OCI-LY3 (cell line): ENCODE results near the gene USP21.

ENCODE experiments used
- H2AFZ ChIP-seq: fragments of 200-600, 300-600 bp; shearing (Covaris generic); 2 replicates; pipeline ENCODE4 v1.6.0; 2014; ENCODE audit warnings: antibody characterized with exemption, low read depth, low read length
- H3K27ac ChIP-seq: fragments of 200-600, 300-600 bp; sonication (generic); 2 replicates; pipeline ENCODE4 v1.5.1; 2014; ENCODE audit warnings: mild to moderate bottlenecking, low read length, moderate library complexity, mixed read lengths
- H3K27me3 ChIP-seq: fragments of 200-600, 300-600 bp; sonication (generic); 2 replicates; pipeline ENCODE4 v1.6.1; 2014; ENCODE audit warnings: low read depth, low read length, mixed read lengths
- H3K36me3 ChIP-seq: fragments of 200-600, 300-600 bp; sonication (generic); replicated peaks from 2 replicates; pipeline ENCODE3; 2014; ENCODE audit warnings: low read depth, low read length, mixed read lengths
- H3K4me1 ChIP-seq: fragments of 300-600, 200-600 bp; sonication (generic); 2 replicates; pipeline ENCODE4 v1.6.1; 2014; ENCODE audit warnings: low read length, mixed read lengths
- H3K4me2 ChIP-seq: fragments of 200-600, 300-600 bp; sonication (generic); 2 replicates; pipeline ENCODE4 v1.6.1; 2014; ENCODE audit warnings: low read length, mixed read lengths
- H3K4me3 ChIP-seq: fragments of 300-600, 200-600 bp; sonication (generic); 2 replicates; pipeline ENCODE4 v1.5.1; 2014; ENCODE audit warnings: antibody characterized with exemption, mild to moderate bottlenecking, low read length, moderate library complexity
- H3K79me2 ChIP-seq: fragments of 300-600, 200-600 bp; shearing (Covaris generic); 2 replicates; pipeline ENCODE4 v1.6.1; 2014; ENCODE audit warnings: mild to moderate bottlenecking, low read length, mixed read lengths
- H3K9ac ChIP-seq: fragments of 300-600, 200-600 bp; shearing (Covaris generic); 2 replicates; pipeline ENCODE4 v1.6.0; 2014; ENCODE audit warnings: mild to moderate bottlenecking, low read length, moderate library complexity
- H3K9me3 ChIP-seq: fragments of 200-600, 300-600 bp; shearing (Covaris generic); 2 replicates; pipeline ENCODE4 v1.6.1; 2014; ENCODE audit warnings: low read length, mixed read lengths; ENCODE audit not compliant: insufficient read depth
- H4K20me1 ChIP-seq: fragments of 200-600, 300-600 bp; sonication (generic); 2 replicates; pipeline ENCODE4 v1.6.1; 2016; ENCODE audit warnings: low read length, mixed read lengths; ENCODE audit not compliant: insufficient read depth
- EZH2phosphoT487 ChIP-seq: fragments of 200-600 bp; shearing (Covaris generic); IDR thresholded peaks from 2 replicates; pipeline ENCODE4 v1.6.1; 2018; ENCODE audit warnings: antibody characterized with exemption, mixed run types, low read depth
- TF ChIP-seq, protein P1 (sequence below): fragments of 200-600, 300-600 bp; sonication (generic); IDR thresholded peaks from 2 replicates; pipeline ENCODE4 v1.5.1; 2014; ENCODE audit warnings: antibody characterized with exemption, low read length, low read depth

USP21 gene

DNA sequence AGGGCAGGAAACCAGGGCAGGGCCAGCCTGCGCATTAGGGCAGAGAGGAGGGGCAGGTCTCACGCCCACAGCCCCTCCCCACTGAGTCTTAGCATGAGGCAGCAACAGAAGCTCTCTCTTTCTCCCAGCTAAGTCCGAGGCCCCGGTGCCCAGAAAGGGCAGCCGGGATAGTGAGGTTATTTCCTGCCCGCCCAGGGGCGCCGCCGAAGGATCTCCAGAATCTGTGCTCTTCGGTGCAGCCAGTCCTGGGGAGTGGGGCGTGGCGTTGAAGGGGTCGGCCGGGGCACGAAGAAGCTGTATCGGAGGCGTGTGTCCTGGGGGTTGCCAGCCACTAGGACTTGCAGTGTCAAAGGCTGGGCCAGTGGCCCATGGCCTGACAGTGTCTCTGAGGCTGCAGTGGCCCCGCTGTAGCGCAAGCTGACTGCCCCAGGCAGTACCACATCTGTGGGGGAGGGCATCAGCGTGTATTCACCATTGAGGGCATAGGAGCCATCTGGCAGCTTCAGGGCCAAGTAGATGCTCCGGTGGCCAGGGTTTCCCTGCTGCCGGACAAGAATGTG lies 31.7 kb downstream of the USP21 start:
- H3K9ac ChIP-seq, result no peak overlapping the region
- H3K4me3 ChIP-seq, result no peak overlapping the region
- no peaks in the 10 kb centered on the region for H3K27me3 ChIP-seq
- H3K4me2 ChIP-seq, result no peak overlapping the region
- H2AFZ ChIP-seq, result no peak overlapping the region
- no peaks in the 10 kb centered on the region for H3K36me3 ChIP-seq
- H3K9me3 ChIP-seq, result no peaks in the 10 kb centered on the region
- TF ChIP-seq, protein P1, sequence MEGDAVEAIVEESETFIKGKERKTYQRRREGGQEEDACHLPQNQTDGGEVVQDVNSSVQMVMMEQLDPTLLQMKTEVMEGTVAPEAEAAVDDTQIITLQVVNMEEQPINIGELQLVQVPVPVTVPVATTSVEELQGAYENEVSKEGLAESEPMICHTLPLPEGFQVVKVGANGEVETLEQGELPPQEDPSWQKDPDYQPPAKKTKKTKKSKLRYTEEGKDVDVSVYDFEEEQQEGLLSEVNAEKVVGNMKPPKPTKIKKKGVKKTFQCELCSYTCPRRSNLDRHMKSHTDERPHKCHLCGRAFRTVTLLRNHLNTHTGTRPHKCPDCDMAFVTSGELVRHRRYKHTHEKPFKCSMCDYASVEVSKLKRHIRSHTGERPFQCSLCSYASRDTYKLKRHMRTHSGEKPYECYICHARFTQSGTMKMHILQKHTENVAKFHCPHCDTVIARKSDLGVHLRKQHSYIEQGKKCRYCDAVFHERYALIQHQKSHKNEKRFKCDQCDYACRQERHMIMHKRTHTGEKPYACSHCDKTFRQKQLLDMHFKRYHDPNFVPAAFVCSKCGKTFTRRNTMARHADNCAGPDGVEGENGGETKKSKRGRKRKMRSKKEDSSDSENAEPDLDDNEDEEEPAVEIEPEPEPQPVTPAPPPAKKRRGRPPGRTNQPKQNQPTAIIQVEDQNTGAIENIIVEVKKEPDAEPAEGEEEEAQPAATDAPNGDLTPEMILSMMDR, result no peak
- TF ChIP-seq EZH2phosphoT487, result no peak
- no peaks in the 10 kb centered on the region for H4K20me1 ChIP-seq
- H3K4me1 ChIP-seq, result peaks cover 45% of the 10 kb centered on the region
- H3K79me2 ChIP-seq, result no peaks in the 10 kb centered on the region
- no peak overlapping the region for H3K27ac ChIP-seq

DNA sequence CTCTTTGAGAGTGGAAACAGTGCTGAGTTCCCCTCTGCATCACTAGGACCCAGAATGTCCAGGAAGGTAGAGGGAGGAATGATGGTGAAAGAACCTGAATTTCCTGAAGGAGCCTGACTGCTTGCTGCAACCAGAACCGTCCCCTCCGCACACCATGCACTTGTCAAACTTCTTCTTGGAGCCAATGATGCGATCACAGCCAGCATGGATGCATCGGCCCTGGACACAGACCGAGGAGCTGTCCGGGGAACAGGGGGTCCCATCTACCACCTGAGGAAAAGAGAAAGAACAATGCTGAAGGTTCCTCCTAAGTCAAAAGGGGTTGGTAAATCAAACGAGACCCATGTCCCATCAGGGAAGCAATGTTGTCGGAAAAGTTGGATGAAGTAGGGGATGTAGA lies 32.7 kb downstream of the USP21 start:
- H4K20me1 ChIP-seq, result no peaks in the 10 kb centered on the region
- no peaks in the 10 kb centered on the region for H3K9me3 ChIP-seq
- no peaks in the 10 kb centered on the region for H3K27me3 ChIP-seq
- H3K79me2 ChIP-seq, result no peaks in the 10 kb centered on the region
- H3K27ac ChIP-seq, result no peak overlapping the region
- peaks cover 37% of the 10 kb centered on the region for H3K4me1 ChIP-seq
- no peak overlapping the region for H2AFZ ChIP-seq
- H3K4me2 ChIP-seq, result no peak overlapping the region
- no peaks in the 10 kb centered on the region for H3K36me3 ChIP-seq
- TF ChIP-seq, protein P1, result no peak
- TF ChIP-seq EZH2phosphoT487, result no peak
- peak overlapping the region; percentile 2; the same call in 1 of the 2 replicates for H3K9ac ChIP-seq
- H3K4me3 ChIP-seq, result no peak overlapping the region

DNA sequence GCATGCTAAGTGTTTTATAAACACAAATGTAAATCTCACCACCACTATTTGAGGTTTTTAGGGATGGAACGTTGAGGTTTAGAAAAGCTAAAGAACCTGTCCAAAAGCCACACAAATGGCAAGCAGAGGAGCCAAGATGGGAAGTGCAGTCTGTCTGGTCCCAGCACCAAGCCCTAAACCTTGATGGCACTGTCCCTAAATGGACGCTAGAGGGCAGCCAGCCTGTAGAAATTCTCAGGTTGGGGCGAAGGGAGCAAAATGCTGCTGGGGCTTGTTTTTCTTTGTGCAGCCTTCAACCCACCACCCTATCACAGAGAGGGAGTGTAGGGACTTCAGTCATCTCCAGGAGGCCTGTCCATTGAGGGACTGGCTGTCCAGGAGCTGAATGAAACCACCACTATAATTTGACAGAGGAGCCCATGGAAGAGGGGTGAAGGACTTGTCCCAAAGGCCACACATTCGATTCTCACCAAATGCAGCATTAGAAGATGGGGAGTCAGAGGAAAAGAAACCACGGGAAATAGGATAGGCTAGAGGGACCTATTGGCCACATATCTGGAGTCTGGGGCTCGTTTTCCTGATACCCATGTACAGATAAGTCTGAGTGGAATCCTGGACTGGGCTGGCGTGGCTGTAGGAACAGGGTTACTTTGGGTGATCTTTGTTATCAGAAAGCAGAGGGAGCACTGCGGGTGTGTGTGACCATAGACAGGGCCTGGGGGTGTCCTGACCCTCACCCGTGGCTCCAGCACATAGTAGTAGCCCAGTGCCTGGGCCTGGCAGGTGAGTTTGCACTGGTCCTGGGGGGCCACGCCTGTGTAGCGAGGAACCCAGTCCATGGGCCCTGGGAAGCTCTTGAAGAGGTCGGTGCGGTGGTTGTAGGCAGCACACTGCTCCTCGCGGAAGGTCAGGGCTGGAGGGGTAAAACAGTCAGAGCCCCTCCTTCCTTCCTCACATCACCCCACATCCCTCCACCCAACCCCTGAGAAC lies 33.5 kb downstream of the USP21 start:
- H3K79me2 ChIP-seq, result no peaks in the 10 kb centered on the region
- no peak for TF ChIP-seq EZH2phosphoT487
- TF ChIP-seq, protein P1, result peak; percentile 96
- peaks cover 29% of the 10 kb centered on the region for H3K4me1 ChIP-seq
- peak overlapping the region; percentile 91 for H2AFZ ChIP-seq
- H3K4me3 ChIP-seq, result no peak overlapping the region
- H3K9ac ChIP-seq, result peak overlapping the region; percentile 2; the same call in 1 of the 2 replicates
- H3K27ac ChIP-seq, result no peak overlapping the region
- no peaks in the 10 kb centered on the region for H3K36me3 ChIP-seq
- no peaks in the 10 kb centered on the region for H4K20me1 ChIP-seq
- H3K27me3 ChIP-seq, result no peaks in the 10 kb centered on the region
- H3K9me3 ChIP-seq, result no peaks in the 10 kb centered on the region
- peak overlapping the region; percentile 39 for H3K4me2 ChIP-seq

DNA sequence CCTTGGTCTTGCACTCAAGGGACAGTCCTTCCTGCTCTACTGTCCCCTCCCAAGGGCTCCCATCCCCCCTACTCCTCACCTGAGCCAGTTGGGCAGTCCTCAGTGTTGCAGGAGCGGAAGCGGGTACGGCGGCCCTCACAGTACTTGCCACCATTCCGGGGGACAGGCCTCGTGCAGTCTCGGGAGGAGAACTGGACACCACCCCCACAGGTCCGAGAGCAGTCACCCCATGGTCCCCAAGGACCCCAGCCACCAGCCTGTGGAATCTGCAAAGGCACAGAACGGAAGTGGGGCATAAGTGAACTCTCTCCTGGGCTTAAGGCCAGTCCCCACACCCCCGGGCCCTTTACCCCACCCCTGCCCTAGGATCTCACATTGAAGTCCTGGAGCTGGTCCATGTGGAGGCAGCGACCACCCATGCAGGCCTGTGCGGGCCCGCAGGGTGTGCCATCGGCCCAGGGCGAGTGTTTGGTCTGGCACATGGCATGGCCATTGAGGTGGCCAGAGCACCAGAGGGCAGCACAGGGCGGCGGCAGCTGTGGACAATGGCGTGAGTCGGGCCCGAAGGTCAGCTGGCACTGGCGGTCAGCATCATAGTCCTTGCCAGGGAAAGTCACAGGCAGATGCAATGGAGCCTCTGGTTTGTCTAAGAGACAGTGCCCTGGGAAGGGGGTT lies 34.4 kb downstream of the USP21 start:
- H3K27ac ChIP-seq, result no peak overlapping the region
- H3K79me2 ChIP-seq, result no peaks in the 10 kb centered on the region
- TF ChIP-seq, protein P1, result no peak
- TF ChIP-seq EZH2phosphoT487, result no peak
- no peaks in the 10 kb centered on the region for H4K20me1 ChIP-seq
- H3K27me3 ChIP-seq, result no peaks in the 10 kb centered on the region
- no peak overlapping the region for H3K4me2 ChIP-seq
- H3K4me1 ChIP-seq, result peaks cover 29% of the 10 kb centered on the region
- H3K4me3 ChIP-seq, result no peak overlapping the region
- H2AFZ ChIP-seq, result no peak overlapping the region
- H3K36me3 ChIP-seq, result no peaks in the 10 kb centered on the region
- no peak overlapping the region for H3K9ac ChIP-seq
- no peaks in the 10 kb centered on the region for H3K9me3 ChIP-seq
